Fibroblast of mammary gland (primary cell): Measurements from ENCODE around the gene DAPK1.
"Not testable (repeated sequence)": the region's sequence is repeated elsewhere in the genome, so short reads cannot be mapped to it uniquely, and the experiment has no call there.

ENCODE experiments used
- DNase-seq: peaks from one replicate; pipeline ENCODE4 v3.0.0-alpha.2; 2010; ENCODE audit warnings: low read depth
- H3K4me3 ChIP-seq: 2 replicates; pipeline ENCODE4 v1.5.1; 2011; ENCODE audit warnings: low read depth, mild to moderate bottlenecking, low read length, moderate library complexity; ENCODE audit not compliant: control insufficient read depth
- TF ChIP-seq, protein P1 (sequence below): conservative IDR thresholded peaks from 2 replicates; pipeline ENCODE4 v1.5.1; 2011; ENCODE audit warnings: low read depth, low read length, inconsistent platforms; ENCODE audit not compliant: control insufficient read depth, insufficient read depth

The DAPK1 gene

DNA sequence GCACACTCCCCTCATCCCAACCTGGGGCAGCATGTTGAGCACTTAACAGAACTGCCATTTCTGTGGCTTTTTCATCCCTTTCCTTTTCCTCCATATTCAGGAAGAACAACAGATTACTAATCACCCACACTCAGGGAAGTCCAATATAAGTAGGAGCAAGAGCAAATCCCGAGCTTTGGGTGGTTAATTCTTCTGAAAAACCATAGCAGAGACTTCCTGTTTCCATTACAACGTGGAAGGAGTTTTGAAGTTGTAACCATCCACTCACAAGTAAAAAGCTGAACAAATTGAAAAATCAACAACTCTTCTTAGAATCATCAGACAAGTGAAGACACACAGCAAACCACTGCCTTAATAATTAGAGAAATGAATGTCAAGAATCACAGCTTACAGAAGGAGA, 236.4 kb downstream of the DAPK1 start:
- H3K4me3 ChIP-seq, result no peak overlapping the region
- TF ChIP-seq, protein P1, sequence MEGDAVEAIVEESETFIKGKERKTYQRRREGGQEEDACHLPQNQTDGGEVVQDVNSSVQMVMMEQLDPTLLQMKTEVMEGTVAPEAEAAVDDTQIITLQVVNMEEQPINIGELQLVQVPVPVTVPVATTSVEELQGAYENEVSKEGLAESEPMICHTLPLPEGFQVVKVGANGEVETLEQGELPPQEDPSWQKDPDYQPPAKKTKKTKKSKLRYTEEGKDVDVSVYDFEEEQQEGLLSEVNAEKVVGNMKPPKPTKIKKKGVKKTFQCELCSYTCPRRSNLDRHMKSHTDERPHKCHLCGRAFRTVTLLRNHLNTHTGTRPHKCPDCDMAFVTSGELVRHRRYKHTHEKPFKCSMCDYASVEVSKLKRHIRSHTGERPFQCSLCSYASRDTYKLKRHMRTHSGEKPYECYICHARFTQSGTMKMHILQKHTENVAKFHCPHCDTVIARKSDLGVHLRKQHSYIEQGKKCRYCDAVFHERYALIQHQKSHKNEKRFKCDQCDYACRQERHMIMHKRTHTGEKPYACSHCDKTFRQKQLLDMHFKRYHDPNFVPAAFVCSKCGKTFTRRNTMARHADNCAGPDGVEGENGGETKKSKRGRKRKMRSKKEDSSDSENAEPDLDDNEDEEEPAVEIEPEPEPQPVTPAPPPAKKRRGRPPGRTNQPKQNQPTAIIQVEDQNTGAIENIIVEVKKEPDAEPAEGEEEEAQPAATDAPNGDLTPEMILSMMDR, result no peak
- no peak for DNase-seq

DNA sequence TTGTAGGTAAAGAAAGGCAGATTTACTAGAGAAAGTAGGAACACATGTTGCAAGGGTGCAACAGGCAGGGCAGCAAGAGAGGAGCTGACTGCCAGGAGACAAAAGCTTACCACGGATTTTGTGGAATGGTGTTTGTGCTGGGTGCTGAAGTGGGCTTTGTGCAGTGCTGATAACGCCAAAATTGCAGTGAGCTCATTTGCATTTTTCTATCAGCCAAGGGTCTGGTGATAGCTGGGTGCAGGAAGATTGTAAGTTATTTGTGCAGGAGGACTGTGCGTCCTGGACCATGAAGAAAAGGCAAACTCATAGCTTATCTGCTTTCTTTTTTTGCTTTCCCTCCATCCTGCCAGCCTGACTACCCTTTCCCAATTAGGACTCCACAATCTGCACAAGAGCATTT, 241.9 kb downstream of the DAPK1 start:
- no peak for DNase-seq
- H3K4me3 ChIP-seq, result no peak overlapping the region
- TF ChIP-seq, protein P1, result no peak

DNA sequence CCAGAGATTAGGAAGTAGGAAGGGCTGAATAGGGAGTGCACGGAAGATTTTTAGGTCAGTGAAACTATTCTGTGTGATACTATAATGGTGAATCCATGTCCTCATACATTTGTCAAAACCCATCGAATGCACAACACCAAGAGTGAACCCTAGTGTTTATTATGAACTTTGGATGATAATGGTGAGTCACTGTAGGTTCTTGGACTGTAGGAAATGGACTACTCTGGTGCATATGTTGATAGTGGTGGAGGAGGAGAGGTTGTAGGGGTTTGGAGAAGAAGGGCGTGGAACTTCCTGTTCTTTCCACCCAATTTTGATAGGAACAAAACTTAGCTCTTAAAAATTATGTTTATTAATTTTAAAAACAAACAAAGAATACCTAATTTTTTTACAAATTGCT, 242.5 kb downstream of the DAPK1 start:
- no peak overlapping the region for H3K4me3 ChIP-seq
- no peak for DNase-seq
- TF ChIP-seq, protein P1, result no peak

DNA sequence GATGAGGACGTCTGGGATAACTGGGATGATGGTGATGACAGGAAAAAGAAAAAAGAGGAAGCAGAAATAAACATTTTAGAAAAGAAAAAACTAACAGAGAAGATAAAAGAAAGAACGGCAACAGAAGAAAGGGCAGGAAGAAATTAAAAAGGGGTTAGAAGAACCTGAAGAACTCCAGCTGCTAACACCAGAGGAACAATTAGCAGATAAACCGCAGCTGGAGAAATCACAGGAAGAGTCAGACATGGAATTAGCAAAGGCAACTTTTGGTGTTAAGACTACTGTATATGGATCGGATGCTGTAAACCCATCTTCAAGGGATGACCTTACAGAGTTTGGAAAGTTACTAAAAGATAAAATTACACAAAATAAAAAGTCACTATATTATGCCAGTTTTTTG, 243.7 kb downstream of the DAPK1 start:
- H3K4me3 ChIP-seq, result no peak overlapping the region
- DNase-seq, result no peak
- TF ChIP-seq, protein P1, result no peak

DNA sequence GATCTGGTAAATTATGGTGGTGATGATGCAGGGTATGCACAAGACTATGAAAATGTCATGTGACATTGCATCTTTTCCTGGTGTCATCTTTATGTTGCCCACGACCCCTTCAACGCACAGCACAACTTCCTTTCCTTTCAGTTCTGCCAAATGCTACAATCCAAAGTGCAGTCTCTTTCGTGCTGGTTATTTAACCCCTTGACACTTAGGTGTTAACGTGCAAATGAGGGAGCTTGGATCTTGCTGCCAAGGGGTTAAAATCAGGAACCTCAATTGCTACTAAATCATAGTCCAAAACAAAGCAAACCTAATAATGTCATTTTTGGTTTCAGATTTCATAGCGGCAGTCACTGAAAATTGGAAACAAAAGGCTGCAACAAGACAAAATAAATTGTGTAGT, 244.2 kb downstream of the DAPK1 start:
- no peak overlapping the region for H3K4me3 ChIP-seq
- DNase-seq, result no peak
- TF ChIP-seq, protein P1, result no peak

DNA sequence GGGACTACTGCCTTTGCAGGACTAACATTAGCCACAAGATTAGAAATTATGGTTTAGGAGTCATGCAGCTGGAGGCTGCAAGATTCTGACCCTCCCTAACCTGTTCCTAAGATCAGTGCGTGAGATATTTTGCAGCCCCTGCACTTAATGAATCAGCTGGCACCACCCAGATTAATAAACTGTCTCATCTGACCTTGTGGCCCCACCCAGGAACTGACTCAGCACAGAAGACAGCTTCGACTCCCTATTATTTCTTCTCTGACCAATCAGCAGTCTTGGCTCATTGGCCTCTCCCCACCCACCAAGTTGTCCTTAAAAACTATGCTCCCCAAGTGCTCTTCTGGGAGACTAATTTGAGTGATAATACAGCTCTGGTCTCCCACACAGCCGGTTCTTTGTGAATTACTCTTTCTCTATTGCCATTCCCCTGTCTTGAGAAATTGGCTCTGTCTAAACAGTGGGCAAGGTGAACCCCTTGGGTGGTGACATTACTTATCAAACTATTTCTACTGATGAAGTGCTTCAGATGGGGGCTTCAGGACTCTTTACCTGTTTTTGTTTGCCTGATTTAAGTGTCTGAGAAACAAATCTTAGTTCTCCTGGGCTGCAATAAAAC, 245.3 kb downstream of the DAPK1 start:
- H3K4me3 ChIP-seq, result no peak overlapping the region
- peak; percentile 73 for DNase-seq
- TF ChIP-seq, protein P1, result no peak

DNA sequence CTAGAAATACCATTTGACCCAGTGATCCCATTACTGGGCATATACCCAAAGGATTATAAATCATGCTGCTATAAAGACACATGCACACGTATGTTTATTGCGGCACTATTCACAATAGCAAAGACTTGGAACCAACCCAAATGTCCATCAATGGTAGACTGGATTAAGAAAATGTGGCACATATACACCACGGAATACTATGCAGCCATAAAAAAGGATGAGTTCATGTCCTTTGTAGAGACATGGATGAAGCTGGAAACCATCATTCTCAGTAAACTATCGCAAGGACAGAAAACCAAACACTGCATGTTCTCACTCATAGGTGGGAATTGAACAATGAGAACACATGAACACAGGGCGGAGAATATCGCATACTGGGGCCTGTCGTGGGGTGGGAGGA, 246.6 kb downstream of the DAPK1 start:
- not testable (repeated sequence) for DNase-seq, H3K4me3 ChIP-seq
